Left kidney (tissue), 2 donors: ENCODE results near the gene GRID1. TPM values are rescaled to one million over a fixed set of nuclear protein-coding genes. Genes with fewer than 3 reads are reported as not detected.

Experiments used
- DNase-seq: peaks from one replicate; pipeline ENCODE4 v3.0.0-alpha.2; 2013
- polyA plus RNA-seq: library from polyadenylated mRNA; unstranded; fragments of 120-200 nt; gene quantifications from one replicate; pipeline ENCODE4 v1.2.1, GENCODE V29; 2013; ENCODE audit not compliant: insufficient read length

GRID1 gene
- polyA plus RNA-seq, 1 donor, result 1.1 TPM

- DNase-seq, result no peak
Observed at GRCh38 chr10:86265236-86265894, 101.2 kb downstream of the GRID1 start.

- DNase-seq, result no peak
Observed at GRCh38 chr10:86264481-86265231, 101.9 kb downstream of the GRID1 start.

GRCh38 chr10:86263907-86264306 lies 102.7 kb downstream of the GRID1 start:
- no peak for DNase-seq

- no peak for DNase-seq
Observed at GRCh38 chr10:86263209-86263608, 103.4 kb downstream of the GRID1 start.

GRCh38 chr10:86262688-86263181 lies 103.9 kb downstream of the GRID1 start:
- no peak for DNase-seq

GRCh38 chr10:86261941-86262687 lies 104.5 kb downstream of the GRID1 start:
- DNase-seq, result no peak

- DNase-seq, result no peak
Observed at GRCh38 chr10:86261470-86261869, 105.1 kb downstream of the GRID1 start.

GRCh38 chr10:86260564-86260963 lies 106.0 kb downstream of the GRID1 start:
- no peak for DNase-seq

GRCh38 chr10:86259901-86260562 lies 106.6 kb downstream of the GRID1 start:
- no peak for DNase-seq

GRCh38 chr10:86258941-86259340 lies 107.7 kb downstream of the GRID1 start:
- no peak for DNase-seq

GRCh38 chr10:86258499-86258898 lies 108.1 kb downstream of the GRID1 start:
- no peak for DNase-seq

- no peak for DNase-seq
Observed at GRCh38 chr10:86257683-86258082, 108.9 kb downstream of the GRID1 start.

GRCh38 chr10:86256690-86257315 lies 109.8 kb downstream of the GRID1 start:
- DNase-seq, result no peak

GRCh38 chr10:86255405-86256251 lies 111.0 kb downstream of the GRID1 start:
- no peak for DNase-seq

- no peak for DNase-seq
Observed at GRCh38 chr10:86254526-86255174, 111.9 kb downstream of the GRID1 start.

- no peak for DNase-seq
Observed at GRCh38 chr10:86254081-86254480, 112.5 kb downstream of the GRID1 start.

GRCh38 chr10:86253091-86254072 lies 113.2 kb downstream of the GRID1 start:
- DNase-seq, result no peak

GRCh38 chr10:86252556-86252955 lies 114.0 kb downstream of the GRID1 start:
- no peak for DNase-seq

- no peak for DNase-seq
Observed at GRCh38 chr10:86252079-86252478, 114.5 kb downstream of the GRID1 start.
